ENCODE results near the gene USP20.

DNA sequence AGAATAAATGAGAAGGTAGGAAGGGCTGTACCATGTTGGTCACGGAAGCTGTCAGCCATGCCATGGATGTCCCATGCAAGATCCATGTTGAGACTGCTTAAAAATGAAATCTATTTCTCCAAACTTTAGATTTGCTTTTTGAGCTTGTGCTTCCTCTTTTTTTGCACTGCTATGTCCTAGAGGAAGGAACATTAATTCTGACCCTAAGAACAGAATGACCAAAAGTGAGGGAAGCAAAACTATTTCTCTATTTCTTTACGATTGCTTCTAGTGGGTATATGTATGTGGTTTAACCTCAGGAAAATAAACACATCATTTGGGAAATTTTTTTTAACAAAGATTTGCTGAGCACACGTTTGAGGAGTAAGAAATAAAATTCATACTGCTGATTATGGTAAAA is 84.6 kb downstream of the USP20 start:
- TF ChIP-seq, protein P1, sequence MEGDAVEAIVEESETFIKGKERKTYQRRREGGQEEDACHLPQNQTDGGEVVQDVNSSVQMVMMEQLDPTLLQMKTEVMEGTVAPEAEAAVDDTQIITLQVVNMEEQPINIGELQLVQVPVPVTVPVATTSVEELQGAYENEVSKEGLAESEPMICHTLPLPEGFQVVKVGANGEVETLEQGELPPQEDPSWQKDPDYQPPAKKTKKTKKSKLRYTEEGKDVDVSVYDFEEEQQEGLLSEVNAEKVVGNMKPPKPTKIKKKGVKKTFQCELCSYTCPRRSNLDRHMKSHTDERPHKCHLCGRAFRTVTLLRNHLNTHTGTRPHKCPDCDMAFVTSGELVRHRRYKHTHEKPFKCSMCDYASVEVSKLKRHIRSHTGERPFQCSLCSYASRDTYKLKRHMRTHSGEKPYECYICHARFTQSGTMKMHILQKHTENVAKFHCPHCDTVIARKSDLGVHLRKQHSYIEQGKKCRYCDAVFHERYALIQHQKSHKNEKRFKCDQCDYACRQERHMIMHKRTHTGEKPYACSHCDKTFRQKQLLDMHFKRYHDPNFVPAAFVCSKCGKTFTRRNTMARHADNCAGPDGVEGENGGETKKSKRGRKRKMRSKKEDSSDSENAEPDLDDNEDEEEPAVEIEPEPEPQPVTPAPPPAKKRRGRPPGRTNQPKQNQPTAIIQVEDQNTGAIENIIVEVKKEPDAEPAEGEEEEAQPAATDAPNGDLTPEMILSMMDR (conservative IDR thresholded peaks at IDR 0.05): no peak
- TF ChIP-seq ZFX (IDR thresholded peaks at IDR 0.05): no peak

All from C4-2B (cell line).